ENCODE measurements around the gene LSM4.
"Not testable (repeated sequence)": the region's sequence is repeated elsewhere in the genome, so short reads cannot be mapped to it uniquely, and the experiment has no call there.

The LSM4 gene

DNA sequence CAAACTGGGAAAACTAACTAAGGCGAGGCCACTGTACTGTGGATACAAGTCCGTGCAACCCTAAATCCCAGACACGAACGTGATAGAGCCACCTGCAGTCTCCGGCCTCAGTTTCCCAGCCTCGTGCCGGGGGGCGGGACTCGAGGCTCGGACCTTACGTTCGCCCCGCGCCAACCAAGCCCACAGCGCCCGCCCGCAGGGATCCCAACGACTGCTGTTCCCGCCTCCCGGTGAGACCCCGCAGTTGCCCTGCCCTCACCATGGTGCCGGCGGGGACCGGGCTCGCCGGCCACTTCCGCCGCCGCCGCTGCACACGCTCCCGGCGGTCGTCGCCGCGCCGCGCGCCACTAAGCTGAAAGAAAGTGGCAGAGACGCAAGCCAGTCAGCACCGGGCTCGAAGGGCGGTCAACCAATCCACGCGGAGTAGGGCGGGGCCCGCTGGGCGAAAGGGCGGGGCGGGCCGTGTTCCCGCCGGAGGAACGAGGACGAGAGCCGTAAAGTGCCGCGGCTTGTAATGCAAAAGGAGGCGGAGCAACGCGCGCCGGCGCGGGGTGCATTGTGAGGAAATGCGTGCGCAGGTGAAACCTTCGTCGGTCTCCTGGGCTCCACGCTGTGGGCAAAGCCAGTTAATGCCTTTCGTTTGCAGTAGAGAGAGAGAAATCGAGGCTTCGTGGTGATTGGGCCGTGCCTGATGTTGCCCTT lies at the start of gene LSM4:
TSS of gene LSM4 (minus strand) at position 318 of the 702 bp plus-strand sequence. CDS start at position 262, 56 bp downstream.
- peak; percentile 97 to 99 (median 99) for DNase-seq

DNA sequence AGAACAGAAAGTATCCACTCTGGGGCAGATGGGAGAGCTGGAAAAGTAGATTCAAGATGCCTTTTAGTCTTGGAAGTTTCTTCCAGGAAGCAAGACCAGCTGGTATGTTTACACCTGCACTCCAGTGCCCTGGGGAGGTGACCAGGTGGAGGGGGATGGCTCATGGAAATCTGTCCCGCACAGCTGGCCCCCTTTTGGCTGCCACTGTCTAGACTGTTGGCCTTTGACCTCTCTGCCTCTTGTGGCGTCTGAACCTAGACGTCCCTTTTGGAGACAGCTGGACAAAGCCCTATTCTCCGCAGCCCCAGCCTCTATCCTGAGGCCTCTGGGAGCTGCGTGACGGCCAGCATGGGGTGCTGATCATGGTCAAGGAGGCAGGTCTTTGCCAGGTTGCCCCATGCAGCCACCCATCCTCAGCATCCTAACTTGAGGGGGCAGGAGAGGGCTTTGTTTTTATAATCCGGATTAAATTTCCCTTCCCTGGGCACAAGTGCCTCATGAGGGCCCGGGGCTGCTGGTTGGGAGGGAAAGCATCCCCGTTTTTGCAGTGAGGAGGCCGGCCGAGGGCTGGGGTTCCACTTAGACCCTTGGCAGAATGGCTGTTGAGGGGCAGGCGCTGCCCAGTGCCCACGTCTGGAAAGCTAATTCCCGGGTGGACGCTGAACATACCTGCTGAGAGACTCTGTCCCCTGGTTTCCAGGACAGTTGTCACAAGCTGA lies 45.8 kb upstream of the LSM4 start:
- DNase-seq: no peak

DNA sequence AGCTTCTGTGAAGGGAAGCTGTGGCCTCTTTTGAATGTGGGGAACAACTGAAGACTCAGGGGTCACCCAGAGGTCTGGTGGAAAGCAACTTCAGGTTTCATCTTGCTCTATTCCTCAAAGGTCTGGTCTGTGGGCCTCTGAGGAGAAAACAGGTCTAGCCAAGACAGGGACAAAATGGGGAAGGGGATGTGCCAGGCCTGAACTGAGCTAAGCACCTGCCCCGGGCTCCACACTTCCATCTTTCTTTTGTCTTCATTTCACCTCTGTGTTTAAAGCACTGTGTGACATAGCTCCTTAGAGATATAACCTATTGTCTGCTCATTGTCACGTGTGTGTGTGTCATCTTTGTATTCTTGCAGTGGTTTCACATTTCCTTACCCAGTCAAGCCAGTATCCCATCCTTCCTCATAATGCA lies 43.2 kb upstream of the LSM4 start:
- no peak for DNase-seq

DNA sequence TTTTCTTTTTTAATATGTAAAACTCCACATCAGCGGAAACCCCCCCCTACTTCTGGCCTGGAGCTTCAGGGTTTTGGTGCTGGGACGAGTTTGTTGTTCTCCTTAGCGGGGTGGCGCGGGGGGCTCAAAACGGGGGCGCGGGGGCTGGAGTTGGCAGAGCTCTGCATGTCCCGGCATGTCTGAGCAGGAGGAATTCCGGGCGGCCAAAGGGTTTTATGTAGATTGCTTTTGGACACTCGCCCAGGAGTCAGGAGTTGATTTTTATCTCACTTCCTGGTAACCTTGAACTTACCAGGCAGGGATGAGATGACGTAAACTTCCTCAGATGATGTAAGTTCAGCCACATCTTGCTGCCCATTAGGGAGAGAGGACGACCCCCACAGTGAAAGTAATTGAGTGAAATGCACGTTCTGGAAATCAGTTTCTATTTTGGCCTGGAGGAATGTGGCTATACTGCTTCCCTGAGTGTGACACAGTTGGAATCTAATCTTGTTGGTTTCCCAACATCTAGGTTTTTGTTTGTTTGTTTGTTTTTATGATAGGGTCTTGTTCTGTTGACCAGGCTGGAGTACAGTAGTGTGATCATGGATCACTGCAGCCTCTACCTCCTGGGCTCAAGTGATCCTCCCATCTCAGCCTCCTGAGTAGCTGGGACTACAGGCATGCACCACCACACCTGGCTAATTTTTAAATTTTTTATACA lies 42.1 kb upstream of the LSM4 start:
- no peak for DNase-seq

DNA sequence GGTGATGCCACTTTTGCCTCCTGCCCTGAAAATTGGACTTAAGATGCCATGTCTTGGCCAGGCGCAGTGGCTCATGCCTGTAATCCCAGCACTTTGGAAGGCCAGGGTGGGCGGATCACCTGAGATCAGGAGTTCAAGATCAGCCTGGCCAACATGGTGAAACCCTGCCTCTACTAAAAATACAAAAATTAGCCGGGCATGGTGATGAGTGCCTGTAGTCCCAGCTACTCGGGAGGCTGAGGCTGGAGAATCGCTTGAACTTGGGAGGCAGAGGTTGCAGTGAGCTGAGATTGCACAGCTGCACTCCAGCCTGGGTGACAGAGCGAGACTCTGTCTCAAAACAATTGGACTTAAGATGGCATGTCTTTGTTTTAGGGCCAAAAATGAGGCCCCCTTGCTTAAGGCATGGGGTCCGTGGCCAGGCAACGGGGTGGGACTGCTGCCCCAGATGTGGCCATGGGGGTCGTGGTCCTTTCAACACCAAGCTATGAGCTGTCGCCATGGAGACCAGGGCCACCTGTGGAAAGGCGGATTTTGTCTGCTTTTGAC lies 41.5 kb upstream of the LSM4 start:
- DNase-seq: not testable (repeated sequence)

DNA sequence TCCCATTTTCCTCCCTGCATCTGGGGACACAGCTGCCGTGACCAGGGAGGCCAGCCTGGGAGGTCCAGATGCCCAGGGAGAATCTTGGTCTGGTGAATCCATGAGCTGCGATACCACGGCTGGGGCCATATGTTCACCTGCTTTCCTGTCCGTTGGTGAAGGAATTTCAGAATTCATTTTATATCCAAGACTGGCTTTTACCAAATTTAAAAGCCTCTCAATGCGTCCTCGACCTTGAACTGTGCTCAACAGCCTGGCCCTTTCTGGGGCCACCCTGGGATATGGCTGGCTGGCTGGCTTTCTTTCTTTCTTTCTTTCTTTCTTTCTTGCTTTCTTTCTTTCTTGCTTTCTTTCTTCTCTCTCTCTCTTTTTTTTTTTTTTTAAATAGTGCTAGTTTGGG lies 40.9 kb upstream of the LSM4 start:
- DNase-seq: no peak

DNA sequence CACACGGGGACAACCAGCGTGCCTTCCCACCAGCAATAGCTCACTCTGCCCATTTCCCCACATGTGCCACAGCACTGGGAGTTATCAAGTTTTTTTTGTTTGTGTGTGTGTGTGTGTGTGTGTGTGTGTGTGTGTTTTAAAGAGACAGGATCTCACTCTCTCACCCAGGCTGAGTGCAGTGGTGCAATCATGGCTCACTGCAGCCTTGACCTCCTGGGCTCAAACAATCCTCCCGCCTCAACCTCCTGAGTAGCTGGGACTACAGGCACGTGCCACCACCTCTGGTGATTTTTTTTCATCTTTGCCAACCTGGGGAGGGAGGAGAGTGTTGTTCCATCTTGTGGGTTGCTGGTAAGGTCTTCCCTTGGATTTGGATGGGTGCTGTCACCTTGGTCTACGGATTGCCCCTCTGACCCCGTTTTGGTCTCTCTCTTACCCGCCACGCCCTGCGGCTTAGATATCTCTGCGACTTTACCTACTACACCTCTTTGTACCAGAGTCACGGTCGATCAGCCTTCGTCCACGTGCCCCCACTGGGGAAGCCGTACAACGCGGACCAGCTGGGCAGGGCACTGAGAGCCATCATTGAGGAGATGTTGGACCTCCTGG lies 40.2 kb upstream of the LSM4 start:
- DNase-seq: no peak

DNA sequence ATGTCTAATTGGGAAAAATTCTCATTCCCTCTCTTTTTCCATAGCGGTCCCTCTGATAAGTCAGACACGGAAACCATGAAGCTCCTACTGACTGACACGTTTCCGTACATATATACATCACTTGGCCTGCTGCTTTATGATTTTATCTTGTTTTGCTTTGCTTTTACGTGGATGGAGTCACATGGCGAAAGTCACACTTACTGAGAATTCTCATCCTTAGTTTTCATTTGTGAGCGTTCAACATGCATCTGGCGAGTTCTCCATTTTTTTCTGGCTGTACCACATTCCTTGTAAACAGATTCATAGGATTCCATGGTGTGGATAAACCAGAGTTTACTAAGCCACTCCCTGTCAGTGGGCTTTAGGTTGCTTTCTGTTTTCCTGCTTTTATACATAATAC lies 38.8 kb upstream of the LSM4 start:
- DNase-seq: no peak

DNA sequence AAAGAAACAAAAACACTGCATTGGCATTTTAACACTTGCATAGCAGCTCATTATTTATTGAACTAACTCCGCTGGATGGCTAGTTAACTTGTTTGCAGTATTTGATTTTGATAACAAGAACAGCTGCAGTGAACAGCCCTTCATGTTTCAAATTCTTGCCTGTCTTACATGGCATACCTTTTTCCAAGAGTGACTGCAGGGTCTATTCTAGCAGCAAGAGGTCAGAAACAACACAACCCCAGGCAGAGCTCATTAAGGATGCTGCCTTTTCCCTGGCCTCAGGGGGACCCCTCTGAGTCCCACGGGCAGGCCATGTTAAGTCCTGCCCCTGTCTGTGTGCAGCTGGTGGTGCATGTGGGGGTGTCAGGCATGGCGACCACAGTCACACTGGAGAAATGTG lies 34.2 kb upstream of the LSM4 start:
- no peak for DNase-seq

DNA sequence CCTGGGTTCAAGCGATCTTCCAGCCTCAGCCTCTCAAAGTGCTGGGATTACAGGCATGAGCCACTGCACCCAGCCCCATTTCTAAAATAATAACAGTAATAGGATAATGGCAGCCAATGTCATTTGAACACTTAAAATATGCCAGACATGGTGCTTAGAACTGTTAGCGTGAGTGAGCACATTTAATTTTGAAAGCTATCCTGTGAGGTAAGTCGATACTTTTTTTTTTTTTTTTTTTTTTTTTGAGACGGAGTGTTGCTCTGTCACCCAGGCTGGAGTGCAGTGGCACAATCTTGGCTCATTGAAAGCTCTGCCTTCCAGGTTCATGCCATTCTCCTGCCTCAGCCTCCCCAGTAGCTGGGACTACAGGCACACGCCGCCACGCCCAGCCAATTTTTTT lies 31.9 kb upstream of the LSM4 start:
- DNase-seq: not testable (repeated sequence)

DNA sequence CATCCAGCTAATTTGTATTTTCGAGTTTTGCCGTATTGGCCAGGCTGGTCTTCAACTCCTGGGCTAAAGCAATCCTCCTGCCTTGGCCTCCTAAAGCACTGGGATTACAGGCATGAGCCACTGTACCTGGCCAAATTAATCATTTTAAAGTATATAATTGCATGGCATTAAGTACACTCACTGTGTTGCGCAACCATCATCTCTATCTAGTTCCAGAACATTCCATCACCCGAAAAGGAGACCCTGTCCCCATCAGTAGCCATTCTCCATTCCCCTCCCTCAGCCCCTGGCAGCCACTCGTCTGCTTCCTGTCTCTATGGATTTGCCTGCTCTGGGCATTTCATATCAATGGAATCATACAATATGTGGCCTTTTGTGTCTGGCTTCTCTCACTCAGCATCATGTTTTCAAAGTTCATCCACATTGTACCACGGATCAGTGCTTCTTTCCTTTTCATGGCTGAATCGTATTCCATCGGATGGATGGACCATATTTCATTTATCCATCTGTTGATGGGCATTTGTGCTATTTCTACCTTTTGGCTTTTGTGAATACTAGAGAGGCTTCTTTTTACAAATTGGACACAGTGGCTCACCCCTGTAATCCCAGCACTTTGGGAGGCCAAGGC lies 30.6 kb upstream of the LSM4 start:
- DNase-seq: no peak

DNA sequence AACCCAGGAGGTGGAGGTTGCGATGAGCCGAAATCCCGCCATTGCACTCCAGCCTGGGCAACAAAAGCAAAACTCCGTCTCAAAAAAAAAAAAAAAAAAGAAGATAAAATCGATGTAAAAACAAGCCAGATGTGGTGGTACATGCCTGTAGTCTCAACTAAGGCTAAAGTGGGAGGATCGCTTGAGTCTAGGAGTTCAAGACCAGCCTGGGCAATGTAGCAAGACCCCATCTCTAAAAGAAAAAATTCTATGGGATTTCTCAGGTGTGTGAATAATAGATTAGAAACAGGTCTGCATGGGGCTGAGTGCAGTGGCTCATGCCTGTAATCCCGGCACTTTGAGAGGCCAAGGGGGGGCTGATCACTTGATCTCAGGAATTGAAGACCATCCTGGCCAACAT lies 28.7 kb upstream of the LSM4 start:
- no peak for DNase-seq

DNA sequence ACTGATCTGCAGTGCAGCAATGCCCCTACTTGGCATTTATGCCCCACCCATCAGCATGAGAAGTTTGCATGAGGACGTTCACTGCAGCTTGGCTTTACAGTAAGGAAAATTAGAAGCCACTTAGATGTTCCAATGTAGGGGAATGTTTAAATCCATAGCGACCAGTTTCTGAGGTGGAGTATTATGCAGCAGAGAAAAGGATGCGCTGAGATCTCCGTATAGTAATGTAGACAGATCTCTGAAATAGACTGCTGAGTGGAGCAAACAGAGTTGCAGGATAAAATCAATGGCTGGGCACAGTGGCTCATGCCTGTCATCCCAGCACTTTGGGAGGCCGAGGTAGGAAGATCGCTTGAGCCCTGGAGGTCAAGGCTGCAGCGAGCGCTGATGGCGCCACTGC lies 27.6 kb upstream of the LSM4 start:
- DNase-seq: no peak

DNA sequence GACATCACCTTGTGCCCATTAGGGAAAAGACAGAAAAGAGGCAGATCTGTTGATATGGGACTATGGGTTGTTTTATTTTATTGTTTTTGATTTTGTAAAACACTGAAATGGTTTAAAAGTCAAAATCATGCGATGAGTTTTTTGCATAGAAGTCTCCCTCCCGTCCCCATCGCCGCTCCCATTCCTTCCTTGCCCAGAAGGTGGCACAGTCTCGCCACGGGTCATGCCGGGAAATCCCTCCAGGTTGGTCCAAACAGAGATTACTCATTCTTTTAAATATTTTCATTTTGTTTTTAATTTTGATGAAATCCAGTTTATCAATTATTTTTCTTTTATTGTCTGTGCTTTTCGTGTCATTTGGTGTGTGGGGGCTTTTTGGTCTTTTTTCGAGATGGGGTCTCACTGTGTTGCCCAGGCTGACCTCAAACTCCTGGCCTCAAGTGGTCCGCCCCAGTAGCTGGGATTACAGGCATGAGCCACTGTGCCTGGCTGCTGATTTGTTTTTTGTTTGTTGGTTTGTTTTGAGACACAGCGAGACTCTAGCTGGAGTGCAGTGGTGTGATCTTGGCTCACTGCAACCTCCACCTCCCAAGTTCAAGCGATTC lies 26.8 kb upstream of the LSM4 start:
- no peak for DNase-seq

DNA sequence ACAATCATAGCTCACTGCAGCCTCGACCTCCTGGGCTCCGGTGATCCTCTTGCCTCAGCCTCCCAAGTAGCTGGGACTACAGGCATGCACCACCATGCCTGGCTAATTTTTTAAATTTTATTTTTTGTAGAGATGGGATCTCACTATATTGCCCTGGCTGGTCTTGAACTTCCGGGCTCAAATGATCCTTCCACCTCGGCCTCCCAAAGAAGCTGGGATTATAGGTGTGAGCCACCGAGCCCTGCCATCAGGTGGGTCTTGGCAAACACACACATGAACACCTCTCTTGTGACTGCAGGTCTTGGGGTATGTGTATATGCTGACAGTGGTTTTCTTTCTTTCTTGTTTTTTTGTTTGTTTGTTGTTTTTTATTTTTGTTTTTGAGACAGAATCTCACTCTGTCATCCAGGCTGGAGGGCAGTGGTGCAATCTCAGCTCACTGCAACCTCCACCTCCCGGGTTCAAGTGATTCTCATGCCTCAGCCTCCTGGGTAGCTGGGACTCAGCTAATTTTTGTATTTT lies 26.0 kb upstream of the LSM4 start:
- not testable (repeated sequence) for DNase-seq

DNA sequence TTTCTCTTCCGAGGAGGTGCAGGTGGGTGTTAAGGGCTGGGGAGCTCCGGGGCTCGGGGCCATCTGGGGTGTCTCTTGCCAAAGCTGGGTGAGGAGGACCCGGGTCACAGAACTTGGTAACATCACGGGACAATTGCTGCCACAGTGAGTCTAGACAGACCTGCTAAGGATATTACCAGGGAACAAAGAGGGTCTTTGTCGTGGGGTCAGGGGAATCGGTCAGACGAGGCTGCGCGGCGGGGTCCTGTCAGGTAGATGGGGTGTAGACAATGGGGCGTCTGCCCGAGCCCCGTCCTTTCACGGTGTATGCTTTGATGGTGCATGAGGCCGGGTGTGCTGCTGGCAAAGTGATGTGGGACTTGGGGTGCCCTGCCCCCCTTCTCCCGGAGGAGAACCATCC lies 25.3 kb upstream of the LSM4 start:
- no peak for DNase-seq

DNA sequence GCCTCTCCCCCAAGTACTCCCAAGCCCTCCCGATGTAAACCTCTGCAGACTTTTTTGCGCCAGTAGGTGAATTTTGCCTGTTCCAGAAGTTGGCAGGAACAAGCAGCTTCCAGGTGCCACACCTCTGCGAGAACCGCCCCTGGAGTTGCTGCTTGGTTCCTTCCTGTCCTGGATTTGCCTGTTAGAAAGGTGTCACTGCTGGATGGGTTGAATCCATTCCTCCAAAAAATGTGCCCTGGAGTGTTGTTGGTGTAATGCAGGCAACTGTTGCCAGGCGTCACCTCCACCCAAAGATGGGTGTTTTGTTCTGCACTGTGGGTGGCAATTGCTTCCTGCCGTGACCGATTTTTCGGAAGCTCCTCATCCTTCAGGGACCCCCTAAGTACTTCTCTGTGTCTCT lies 23.2 kb upstream of the LSM4 start:
- DNase-seq: no peak

DNA sequence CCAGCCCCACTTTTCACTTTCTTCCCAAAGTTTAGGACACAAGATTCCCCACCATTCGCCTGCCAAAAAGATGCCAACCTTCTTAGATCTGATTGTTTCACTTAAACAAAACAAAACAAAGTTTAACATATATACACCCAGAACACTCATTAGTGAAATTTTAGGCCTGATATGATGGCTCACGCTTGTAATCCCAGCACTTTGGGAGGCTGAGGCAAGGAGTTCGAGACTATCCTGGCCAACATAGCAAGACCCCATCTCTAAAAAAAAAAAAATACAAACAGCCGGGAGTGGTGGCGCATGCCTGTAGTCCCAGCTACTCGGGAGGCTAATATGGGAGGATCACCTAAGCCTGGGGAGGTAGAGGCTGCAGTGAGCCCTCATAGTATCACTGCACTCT lies 22.4 kb upstream of the LSM4 start:
- no peak for DNase-seq

DNA sequence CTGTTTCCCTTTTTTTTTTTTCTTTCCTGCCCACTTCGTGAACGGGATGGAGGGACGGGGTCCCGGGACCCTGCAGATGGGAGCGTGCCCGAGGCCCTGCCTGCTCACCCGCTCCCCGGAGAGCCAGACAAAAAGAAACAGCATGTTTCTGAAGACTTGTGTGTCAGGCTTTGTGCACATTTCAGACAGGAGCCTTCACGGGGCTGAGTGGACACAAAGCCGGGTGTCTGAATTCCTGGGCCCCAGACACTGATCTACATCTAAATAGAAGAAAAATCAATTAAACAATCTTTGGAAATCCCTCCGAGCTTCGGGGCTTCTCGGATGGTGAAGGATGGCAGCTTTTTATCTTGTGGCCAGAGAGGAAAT lies 21.7 kb upstream of the LSM4 start:
- no peak for DNase-seq

DNA sequence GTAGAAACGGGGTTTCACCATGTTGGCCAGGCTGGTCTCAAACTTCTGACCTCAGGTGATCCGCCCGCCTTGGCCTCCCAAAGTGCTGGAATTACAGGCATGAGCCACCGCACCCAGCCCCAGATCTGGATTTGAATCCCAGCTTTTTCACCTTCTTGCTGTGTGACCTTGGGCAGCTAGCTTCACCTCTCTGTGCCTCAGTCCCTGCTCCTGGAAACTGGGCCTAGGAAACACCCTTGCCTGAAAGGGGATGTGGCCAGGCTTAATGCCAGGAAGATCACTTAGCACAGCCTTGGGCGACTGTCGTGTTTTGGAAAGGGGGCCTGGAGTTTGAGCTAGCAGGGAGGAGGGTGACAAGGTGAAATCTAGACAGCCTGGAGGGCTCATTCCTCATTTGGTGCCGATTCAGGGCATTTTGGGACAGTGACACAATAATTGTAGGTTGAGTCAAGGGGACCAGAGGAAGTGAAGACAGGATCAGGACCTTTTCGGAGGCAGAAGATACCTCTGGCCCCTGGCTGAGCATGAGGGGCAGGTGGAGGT lies 19.3 kb upstream of the LSM4 start:
- no peak for DNase-seq

DNA sequence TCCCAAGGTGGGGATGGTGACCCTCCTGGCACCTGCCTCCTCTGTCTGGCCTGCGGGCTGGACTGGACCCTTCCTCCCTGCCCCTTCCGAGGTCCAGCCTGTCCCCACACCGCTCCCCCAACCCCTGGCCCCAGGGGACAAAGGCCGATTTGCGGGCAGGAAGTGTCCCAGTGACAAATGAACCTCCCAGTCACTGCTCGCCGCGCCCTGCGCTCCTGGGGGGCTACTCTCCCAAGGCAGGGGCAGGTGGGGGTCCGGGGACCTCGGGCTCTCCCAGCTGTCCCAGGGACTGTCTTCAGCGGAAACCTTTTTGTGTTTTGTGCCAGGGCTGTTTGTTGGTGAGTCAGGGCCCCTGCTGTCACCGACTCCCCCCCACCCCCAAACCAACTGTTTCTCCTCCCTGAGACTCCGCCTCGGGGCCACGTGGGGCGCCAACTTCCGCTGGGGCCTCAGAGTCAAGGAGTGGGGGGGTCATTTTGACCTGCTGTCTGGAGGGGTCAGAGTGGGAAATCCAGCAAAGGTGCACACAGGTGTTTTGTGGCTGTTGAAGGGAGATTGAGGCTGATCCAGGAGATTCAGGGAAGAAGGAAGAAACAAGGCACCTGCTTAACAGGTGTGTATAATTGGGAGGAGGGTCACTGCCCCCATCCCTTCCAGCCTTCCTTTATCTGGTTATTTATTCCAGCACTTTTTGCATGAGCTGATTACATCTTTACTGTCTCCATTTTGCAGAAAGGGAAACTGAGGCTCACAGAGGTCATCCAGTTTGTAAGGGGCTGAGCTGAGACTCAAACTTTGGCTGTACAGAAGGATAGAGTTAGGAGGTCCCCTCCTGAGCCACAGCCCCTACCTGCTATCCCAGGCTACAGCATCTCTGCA lies 18.4 kb upstream of the LSM4 start:
- peak; percentile 28 to 59 (median 40) for DNase-seq
